Middle frontal gyrus (tissue), 1 donor: ENCODE results near the gene SIL1.
"Not testable (repeated sequence)": the region's sequence is repeated elsewhere in the genome, so short reads cannot be mapped to it uniquely, and the experiment has no call there.

Experiments
- DNase-seq: peaks from one replicate; pipeline ENCODE4 v3.0.0-alpha.2; 2015; ENCODE audit warnings: low spot score; ENCODE audit errors: extremely low spot score

Gene SIL1

GRCh38 chr5:139112362-139112761 lies 85.8 kb downstream of the SIL1 start:
- not testable (repeated sequence) for DNase-seq

- no peak for DNase-seq
Observed at GRCh38 chr5:139110526-139111168, 87.5 kb downstream of the SIL1 start.

GRCh38 chr5:139108063-139108824 lies 89.9 kb downstream of the SIL1 start:
- DNase-seq: no peak

GRCh38 chr5:139105621-139106071 lies 92.5 kb downstream of the SIL1 start:
- no peak for DNase-seq

GRCh38 chr5:139104577-139105276 lies 93.4 kb downstream of the SIL1 start:
- peak; percentile 68 for DNase-seq

- DNase-seq: no peak
Observed at GRCh38 chr5:139103762-139104161, 94.4 kb downstream of the SIL1 start.

GRCh38 chr5:139100825-139101224 lies 97.3 kb downstream of the SIL1 start:
- no peak for DNase-seq

GRCh38 chr5:139094154-139095131 lies 103.7 kb downstream of the SIL1 start:
- no peak for DNase-seq

GRCh38 chr5:139092741-139093343 lies 105.3 kb downstream of the SIL1 start:
- no peak for DNase-seq

- no peak for DNase-seq
Observed at GRCh38 chr5:139091439-139092156, 106.6 kb downstream of the SIL1 start.

GRCh38 chr5:139090581-139090980 lies 107.6 kb downstream of the SIL1 start:
- no peak for DNase-seq

GRCh38 chr5:139088024-139088423 lies 110.1 kb downstream of the SIL1 start:
- DNase-seq: no peak

- DNase-seq: no peak
Observed at GRCh38 chr5:139082813-139083498, 115.2 kb downstream of the SIL1 start.

GRCh38 chr5:139079991-139080610 lies 118.1 kb downstream of the SIL1 start:
- no peak for DNase-seq

GRCh38 chr5:139079225-139079990 lies 118.8 kb downstream of the SIL1 start:
- no peak for DNase-seq

GRCh38 chr5:139078345-139078744 lies 119.8 kb downstream of the SIL1 start:
- no peak for DNase-seq

GRCh38 chr5:139077899-139078298 lies 120.3 kb downstream of the SIL1 start:
- DNase-seq: no peak

GRCh38 chr5:139076111-139076510 lies 122.1 kb downstream of the SIL1 start:
- no peak for DNase-seq
